ENCODE data around the gene MAML2. TPM values are rescaled to one million over a fixed set of nuclear protein-coding genes. Genes with fewer than 3 reads are reported as not detected.

Gene MAML2
- total RNA-seq, 2 experiments from 2014 or later: 23.9 to 37.1 TPM

DNA sequence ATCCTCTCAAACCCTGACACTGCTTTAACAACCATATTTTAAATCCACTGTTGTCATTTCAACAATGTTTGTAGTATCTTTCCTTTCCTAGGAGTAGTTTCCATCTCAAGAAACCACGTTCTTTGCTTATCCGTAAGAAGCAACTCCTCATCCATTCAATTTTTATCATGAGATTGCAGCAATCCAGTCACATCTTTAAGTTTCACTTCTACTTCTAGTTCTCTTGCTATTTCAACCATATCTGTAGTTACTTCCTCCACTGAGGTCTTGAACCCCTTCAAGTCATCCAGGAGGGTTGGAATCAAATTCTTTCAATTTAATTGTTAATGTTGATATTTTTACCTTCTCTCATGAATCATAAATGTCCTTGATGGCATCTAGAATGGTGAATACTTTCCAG lies 24.3 kb upstream of the MAML2 start:
- CTCF ChIA-PET: interaction anchor here (0.6 kb wide), 1 partner anchor 8 kb away, joined by 3 read pairs; no protein-coding TSS in a partner anchor
- no peak overlapping the region for H3K4me3 Mint-ChIP-seq
- peaks cover 28% of the 10 kb centered on the region for H3K36me3 Mint-ChIP-seq (ENCODE audit: low read depth)

DNA sequence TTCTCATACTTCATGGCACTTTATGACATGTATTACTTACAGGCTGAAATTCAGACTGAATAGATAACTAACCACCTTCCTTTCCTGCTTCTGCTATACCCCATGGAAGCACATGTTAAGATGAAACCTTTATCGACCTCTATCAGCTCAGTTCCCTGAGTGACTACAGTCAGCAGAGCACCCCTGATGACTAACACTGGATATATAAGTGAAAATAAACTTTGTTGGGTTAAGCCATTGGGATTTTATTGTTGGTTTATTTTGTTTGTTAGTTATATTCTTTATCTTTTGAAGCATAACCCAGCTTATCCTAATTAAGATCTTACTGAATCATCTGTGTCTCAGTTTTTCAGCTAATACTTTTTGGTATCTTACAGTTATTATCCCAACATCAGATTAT lies 23.0 kb upstream of the MAML2 start:
- no peaks in the 10 kb centered on the region for H3K9me3 Mint-ChIP-seq (ENCODE audit: low read depth)
- no peak overlapping the region for H3K27ac Mint-ChIP-seq
- no peak overlapping the region for H3K4me3 Mint-ChIP-seq
- CTCF ChIA-PET: interaction anchor here (0.9 to 1.5 kb wide), 2 partner anchors 23 to 530 kb away, joined by 3 to 4 read pairs; partner anchors contain the start of gene MAML2
- H3K4me1 Mint-ChIP-seq: no peaks in the 10 kb centered on the region
- intact Hi-C loops (cut with DNase I, micrococcal nuclease): no loop called here
- DNase-seq: no peak
- no peak for ATAC-seq
- peaks cover 27% of the 10 kb centered on the region for H3K36me3 Mint-ChIP-seq (ENCODE audit: low read depth)
- H3K27me3 Mint-ChIP-seq: no peaks in the 10 kb centered on the region
- POLR2A ChIA-PET: no interaction called here

More for the DNA sequence above, 24.3 kb upstream of the MAML2 start:
- DNase-seq: no peak
- no peaks in the 10 kb centered on the region for H3K27me3 Mint-ChIP-seq
- ATAC-seq: no peak
- intact Hi-C loops (cut with DNase I, micrococcal nuclease): no loop called here
- no peaks in the 10 kb centered on the region for H3K9me3 Mint-ChIP-seq (ENCODE audit: low read depth)
- no peaks in the 10 kb centered on the region for H3K4me1 Mint-ChIP-seq
- no peak overlapping the region for H3K27ac Mint-ChIP-seq
- POLR2A ChIA-PET: no interaction called here

DNA sequence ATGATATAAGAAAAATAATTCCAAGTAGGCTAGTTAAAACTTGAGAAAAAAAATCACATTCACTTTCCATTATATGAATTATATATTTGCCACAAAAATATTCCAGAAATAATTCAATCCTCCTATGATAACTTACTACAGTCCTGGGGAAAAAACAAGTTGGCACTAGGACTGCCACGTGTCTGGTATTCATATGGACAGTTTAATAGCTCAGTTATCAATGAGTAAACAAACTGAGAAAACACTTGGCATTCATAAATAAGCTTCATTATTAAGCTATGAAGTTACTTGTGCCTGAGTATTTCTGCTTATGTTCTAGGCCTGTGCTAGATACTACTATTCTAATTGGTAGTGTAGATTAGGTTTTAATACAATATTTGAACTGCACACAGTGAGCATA lies 22.5 kb upstream of the MAML2 start:
- no peaks in the 10 kb centered on the region for H3K4me1 Mint-ChIP-seq
- H3K27ac Mint-ChIP-seq: no peak overlapping the region
- no peak for DNase-seq
- ChIA-PET POLR2A (no interaction called here), CTCF (interaction anchor here (0.9 to 1.5 kb wide), 2 partner anchors 23 to 530 kb away, joined by 3 to 4 read pairs; partner anchors contain the start of gene MAML2)
- H3K4me3 Mint-ChIP-seq: no peak overlapping the region
- no peaks in the 10 kb centered on the region for H3K9me3 Mint-ChIP-seq (ENCODE audit: low read depth)
- intact Hi-C loops (cut with DNase I, micrococcal nuclease): no loop called here
- H3K27me3 Mint-ChIP-seq: no peaks in the 10 kb centered on the region
- no peak for ATAC-seq
- H3K36me3 Mint-ChIP-seq (ENCODE audit: low read depth): peaks cover 27% of the 10 kb centered on the region

DNA sequence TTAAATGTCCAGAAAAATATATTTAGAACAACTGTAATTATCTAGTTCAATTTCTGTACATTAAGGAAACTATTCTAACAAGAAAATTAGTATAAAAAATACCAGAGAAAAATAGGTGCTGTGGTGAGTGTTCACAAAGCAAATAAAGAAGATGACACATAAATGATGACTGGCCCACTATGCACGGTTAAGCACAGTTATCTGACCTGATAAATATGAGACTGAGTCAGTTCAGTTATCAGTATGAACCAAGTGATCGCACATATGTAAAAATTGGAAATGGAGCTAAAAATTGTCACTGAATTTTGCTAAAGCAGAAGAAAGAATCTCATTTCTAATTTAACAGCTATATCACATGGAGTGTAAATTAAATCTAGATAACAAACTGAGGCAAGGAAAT lies 18.8 kb upstream of the MAML2 start:
- peaks cover 27% of the 10 kb centered on the region for H3K36me3 Mint-ChIP-seq (ENCODE audit: low read depth)
- H3K4me3 Mint-ChIP-seq: no peak overlapping the region
- intact Hi-C loops (cut with DNase I, micrococcal nuclease): no loop called here
- no peaks in the 10 kb centered on the region for H3K27me3 Mint-ChIP-seq
- ChIA-PET POLR2A (no interaction called here), CTCF (interaction anchor here (0.6 to 2.0 kb wide), 4 partner anchors 9 to 255 kb away, joined by 3 to 12 read pairs (median 4); partner anchors contain the start of gene MAML2)
- H3K4me1 Mint-ChIP-seq: peaks cover 17% of the 10 kb centered on the region
- H3K27ac Mint-ChIP-seq: no peak overlapping the region
- DNase-seq: no peak
- ATAC-seq: no peak
- no peaks in the 10 kb centered on the region for H3K9me3 Mint-ChIP-seq (ENCODE audit: low read depth)

DNA sequence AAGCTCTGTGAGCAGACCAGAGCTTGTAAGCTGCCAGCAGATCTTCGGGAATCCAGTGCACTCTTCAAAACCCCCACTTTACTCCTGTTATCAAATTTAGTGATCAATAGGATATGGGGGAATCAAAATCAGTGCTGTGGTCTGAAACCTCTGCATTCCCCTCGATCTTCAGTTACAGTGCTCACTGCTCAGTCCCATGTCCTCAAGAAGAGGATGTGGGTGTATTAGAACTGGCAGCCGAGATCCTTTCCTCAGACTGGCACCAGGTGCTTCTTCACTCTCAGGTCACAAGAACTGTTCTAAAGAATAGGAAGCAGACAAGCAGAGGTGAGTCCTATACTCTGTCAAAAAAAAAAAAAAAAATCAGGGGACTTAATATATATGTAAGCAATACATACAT lies 15.3 kb upstream of the MAML2 start:
- H3K4me1 Mint-ChIP-seq: peaks cover 20% of the 10 kb centered on the region
- peaks cover 48% of the 10 kb centered on the region for H3K36me3 Mint-ChIP-seq (ENCODE audit: low read depth)
- H3K27me3 Mint-ChIP-seq: no peaks in the 10 kb centered on the region
- ATAC-seq: no peak
- no peak overlapping the region for H3K4me3 Mint-ChIP-seq
- no peaks in the 10 kb centered on the region for H3K9me3 Mint-ChIP-seq (ENCODE audit: low read depth)
- DNase-seq: no peak
- ChIA-PET CTCF (interaction anchor here (0.6 to 2.3 kb wide), 3 partner anchors 15 to 423 kb away, joined by 3 to 13 read pairs (median 4); partner anchors contain the start of gene MAML2), POLR2A (no interaction called here)
- intact Hi-C loops (cut with DNase I, micrococcal nuclease): no loop called here
- peak overlapping the region; percentile 18 for H3K27ac Mint-ChIP-seq

DNA sequence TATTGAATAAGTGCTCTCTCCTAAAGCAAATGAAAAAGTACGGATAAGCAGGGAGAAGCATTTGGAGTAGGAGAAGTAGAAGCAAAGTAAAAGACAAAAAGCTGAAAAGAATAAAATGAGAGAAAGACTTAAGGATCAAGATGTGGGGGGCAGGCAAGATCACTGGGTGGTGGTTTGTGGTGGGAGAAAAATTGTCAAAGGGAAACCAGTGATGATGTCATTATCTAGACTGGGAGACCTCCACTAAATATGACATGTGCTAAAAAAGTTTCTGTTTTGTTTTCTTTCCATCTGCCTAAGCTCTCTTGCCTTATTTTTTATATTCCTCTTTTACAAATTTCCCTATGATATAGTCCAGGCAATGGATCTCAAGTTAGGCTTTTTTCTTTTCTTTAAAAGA lies 14.8 kb upstream of the MAML2 start:
- DNase-seq (peak; percentile 16), ATAC-seq (peak; percentile 72)
- H3K36me3 Mint-ChIP-seq (ENCODE audit: low read depth): peaks cover 48% of the 10 kb centered on the region
- H3K9me3 Mint-ChIP-seq (ENCODE audit: low read depth): no peaks in the 10 kb centered on the region
- peak overlapping the region; percentile 34 for H3K27ac Mint-ChIP-seq
- POLR2A ChIA-PET: no interaction called here
- no peaks in the 10 kb centered on the region for H3K27me3 Mint-ChIP-seq
- intact Hi-C loops (cut with DNase I, micrococcal nuclease): no loop called here
- H3K4me3 Mint-ChIP-seq: no peak overlapping the region
- peaks cover 20% of the 10 kb centered on the region for H3K4me1 Mint-ChIP-seq
- CTCF ChIA-PET: interaction anchor here (0.6 to 2.3 kb wide), 3 partner anchors 14 to 423 kb away, joined by 3 to 13 read pairs (median 4); partner anchors contain the start of gene MAML2

DNA sequence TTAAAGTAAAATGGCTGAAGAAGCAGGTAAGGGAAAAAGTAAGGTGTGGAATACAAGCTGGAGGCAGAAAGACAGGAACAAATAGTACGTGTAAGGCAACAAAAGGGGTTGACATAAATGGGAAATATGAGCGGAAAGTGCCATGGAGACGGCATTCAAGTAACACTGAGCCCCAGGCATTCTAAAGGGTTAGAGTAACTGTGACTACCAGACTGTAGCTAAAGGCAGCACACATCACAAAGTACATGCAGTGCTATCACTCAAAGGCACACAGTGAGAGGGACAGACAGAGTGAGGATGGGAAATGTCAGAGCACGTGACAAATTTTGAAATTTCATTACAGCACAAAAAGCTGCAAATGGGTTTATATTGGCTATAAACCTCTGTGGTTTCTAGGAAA lies 13.9 kb upstream of the MAML2 start:
- Mint-ChIP-seq H3K27ac (no peak overlapping the region), H3K4me1 (peaks cover 20% of the 10 kb centered on the region), H3K4me3 (no peak overlapping the region), H3K9me3 (ENCODE audit: low read depth) (no peaks in the 10 kb centered on the region), H3K27me3 (no peaks in the 10 kb centered on the region), H3K36me3 (ENCODE audit: low read depth) (peaks cover 50% of the 10 kb centered on the region)
- intact Hi-C loops (cut with DNase I, micrococcal nuclease): no loop called here
- ATAC-seq (no peak), DNase-seq (no peak)
- ChIA-PET POLR2A (no interaction called here), CTCF (interaction anchor here (0.7 to 2.3 kb wide), 3 partner anchors 13 to 127 kb away, joined by 3 to 13 read pairs (median 4); partner anchors contain the start of gene MAML2)

DNA sequence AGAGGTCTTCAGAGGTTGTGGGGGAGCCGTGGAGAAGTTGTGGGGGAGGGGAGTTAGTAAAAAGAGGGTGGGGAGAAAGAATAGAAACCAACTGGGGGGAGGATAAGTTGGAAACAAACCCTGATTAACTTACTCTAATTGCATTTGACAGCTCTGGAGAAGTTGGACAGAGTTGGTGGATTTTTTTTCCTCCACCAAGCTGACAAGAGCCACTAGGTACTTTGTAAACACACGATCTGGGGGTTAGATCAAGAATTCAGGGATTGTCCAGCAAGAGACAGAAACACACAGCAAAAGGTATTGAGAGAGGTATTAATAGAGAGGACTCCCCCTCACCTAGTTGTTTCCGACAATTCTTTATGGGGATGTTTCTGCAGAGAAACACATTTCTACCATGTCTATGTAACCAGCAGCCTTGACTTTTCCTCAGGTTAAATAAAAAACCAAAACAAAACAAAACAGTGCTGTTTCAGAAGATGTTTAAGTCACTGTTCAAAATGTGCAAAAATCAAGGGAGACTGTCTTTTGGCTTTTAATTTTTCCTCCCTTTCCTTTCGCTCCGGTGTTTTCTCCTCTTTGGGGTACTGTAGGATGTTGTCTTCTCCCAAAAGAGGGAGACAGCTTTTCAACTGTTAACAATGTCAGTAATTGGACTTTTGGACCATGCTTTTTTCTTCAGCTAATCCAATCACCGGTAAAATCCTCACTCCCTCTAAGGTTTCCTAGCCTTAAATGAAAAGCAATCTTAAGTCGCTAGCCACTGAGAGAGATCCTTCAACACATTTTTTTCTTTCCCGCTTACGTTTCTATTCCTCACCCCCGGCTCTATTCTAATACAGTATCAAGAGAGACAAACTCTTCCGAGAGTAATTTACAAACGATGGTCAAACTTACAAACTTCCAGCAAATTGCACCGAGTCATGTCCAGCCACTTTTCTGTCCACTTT lies 708 bp downstream of the MAML2 start:
- ChIA-PET POLR2A (interaction anchor here (0.5 to 2.3 kb wide), 22 partner anchors 7 to 553 kb away, joined by 3 to 19 read pairs (median 3); partner anchors contain the start of genes CCDC82, CEP57, FAM76B and JRKL), CTCF (interaction anchor here (0.6 to 7.2 kb wide), 79 partner anchors 8 to 1189 kb away, joined by 3 to 69 read pairs (median 5); partner anchors contain the start of genes CCDC82, CEP57 and JRKL)
- intact Hi-C loops (cut with DNase I, micrococcal nuclease): loop anchor here (1.0 to 5.0 kb wide), 10 partner anchors 53 to 553 kb away; partner anchors contain the start of genes FAM76B (in 1 of the 2) and MTMR2 (in 1 of the 2)
- no peak for ATAC-seq
- DNase-seq: no peak
- no peaks in the 10 kb centered on the region for H3K27me3 Mint-ChIP-seq
- H3K36me3 Mint-ChIP-seq (ENCODE audit: low read depth): peaks cover 44% of the 10 kb centered on the region
- peaks cover 35% of the 10 kb centered on the region for H3K4me1 Mint-ChIP-seq
- H3K9me3 Mint-ChIP-seq (ENCODE audit: low read depth): no peaks in the 10 kb centered on the region
- peak overlapping the region; percentile 84 for H3K4me3 Mint-ChIP-seq
- peak overlapping the region; percentile 95 for H3K27ac Mint-ChIP-seq

DNA sequence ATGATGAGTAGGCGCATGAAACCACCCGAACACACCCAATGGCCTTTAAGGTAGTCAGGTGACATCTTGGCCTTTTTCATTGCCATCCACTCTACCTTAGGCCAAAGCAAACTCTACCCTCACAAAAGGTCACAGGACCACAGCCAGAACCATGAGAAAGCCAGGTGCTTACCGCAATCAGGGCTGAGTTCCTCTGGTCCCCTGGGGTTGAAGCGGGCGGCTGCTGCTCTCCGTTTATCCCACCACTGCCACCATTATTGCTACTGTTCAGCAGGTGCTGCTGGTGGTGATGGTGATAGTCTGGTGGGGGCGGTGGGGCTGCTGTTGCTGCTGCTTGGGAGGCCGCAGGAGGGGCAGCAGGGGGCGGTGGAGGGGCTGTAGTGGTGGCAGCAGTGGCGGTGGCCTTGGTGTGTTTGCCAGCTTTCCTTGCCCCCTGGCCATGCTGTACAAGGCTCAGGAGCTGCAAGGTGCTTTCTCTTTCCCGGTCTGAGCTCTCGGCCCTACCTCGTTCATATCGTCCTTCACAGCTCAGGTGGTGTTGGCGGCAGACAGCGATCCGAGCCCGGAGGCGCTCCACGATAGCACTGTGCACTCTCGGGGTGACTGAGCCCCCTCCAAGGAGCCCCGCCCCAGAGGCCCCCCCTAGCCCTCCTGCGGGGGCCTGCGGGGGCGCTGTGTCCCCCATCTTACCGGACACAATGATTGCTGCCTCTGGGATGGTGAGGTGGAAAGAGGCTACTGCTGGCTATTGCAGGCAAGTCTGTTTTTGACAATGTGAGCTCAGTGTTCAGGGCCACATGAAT lies 1.6 kb downstream of the MAML2 start:
- ChIA-PET POLR2A (interaction anchor here (0.5 to 1.9 kb wide), 11 partner anchors 16 to 551 kb away, joined by 3 to 10 read pairs (median 3); partner anchors contain the start of gene CEP57), CTCF (interaction anchor here (0.6 to 7.2 kb wide), 32 partner anchors 10 to 550 kb away, joined by 3 to 69 read pairs (median 6); partner anchors contain the start of genes CCDC82, CEP57 and JRKL)
- H3K27me3 Mint-ChIP-seq: no peaks in the 10 kb centered on the region
- intact Hi-C loops (cut with DNase I, micrococcal nuclease): loop anchor here (1.0 to 5.0 kb wide), 10 partner anchors 53 to 552 kb away; partner anchors contain the start of genes FAM76B (in 1 of the 2) and MTMR2 (in 1 of the 2)
- H3K27ac Mint-ChIP-seq: peak overlapping the region; percentile 95
- peaks cover 43% of the 10 kb centered on the region for H3K4me1 Mint-ChIP-seq
- ATAC-seq (peak; percentile 50), DNase-seq (peak; percentile 84)
- no peaks in the 10 kb centered on the region for H3K9me3 Mint-ChIP-seq (ENCODE audit: low read depth)
- peak overlapping the region; percentile 84 for H3K4me3 Mint-ChIP-seq
- H3K36me3 Mint-ChIP-seq (ENCODE audit: low read depth): peaks cover 48% of the 10 kb centered on the region

DNA sequence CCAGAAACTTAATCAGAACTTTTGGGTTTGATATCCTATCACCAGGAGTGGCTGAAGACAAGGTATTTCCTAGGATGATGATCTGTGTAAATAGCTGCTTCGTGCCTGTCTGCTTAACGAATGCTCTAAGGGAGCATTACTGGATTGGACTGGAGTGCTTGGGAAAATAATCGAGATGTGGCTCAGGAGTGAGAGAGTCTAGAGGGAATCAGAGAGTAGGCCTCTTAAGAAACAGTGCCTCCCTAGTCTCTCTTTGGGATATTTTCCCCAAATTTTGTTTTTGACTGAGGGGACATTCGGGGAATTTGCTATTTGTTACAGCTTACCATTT lies 2.5 kb downstream of the MAML2 start:
- Mint-ChIP-seq H3K4me3 (peak overlapping the region; percentile 84), H3K9me3 (ENCODE audit: low read depth) (no peaks in the 10 kb centered on the region), H3K27ac (peak overlapping the region; percentile 95), H3K27me3 (no peaks in the 10 kb centered on the region), H3K36me3 (ENCODE audit: low read depth) (peaks cover 53% of the 10 kb centered on the region), H3K4me1 (peaks cover 51% of the 10 kb centered on the region)
- ATAC-seq (no peak), DNase-seq (no peak)
- intact Hi-C loops (cut with DNase I, micrococcal nuclease): loop anchor here (5.0 kb wide), 5 partner anchors 53 to 503 kb away; partner anchors contain the start of gene MTMR2 (in 1 of the 2)
- ChIA-PET POLR2A (interaction anchor here (0.6 to 1.9 kb wide), 7 partner anchors 29 to 550 kb away, joined by 3 to 10 read pairs (median 3); partner anchors contain the start of genes CCDC82, CEP57 and JRKL), CTCF (interaction anchor here (0.5 to 7.2 kb wide), 17 partner anchors 10 to 286 kb away, joined by 3 to 69 read pairs (median 6); no protein-coding TSS in a partner anchor)

Measured in activated CD4-positive, alpha-beta T cell treated with anti-CD3 and anti-CD28 coated beads for 36 hours (primary cell).